ENCODE data around the gene TOPBP1.
"Not testable (repeated sequence)": the region's sequence is repeated elsewhere in the genome, so short reads cannot be mapped to it uniquely, and the experiment has no call there.

DNA sequence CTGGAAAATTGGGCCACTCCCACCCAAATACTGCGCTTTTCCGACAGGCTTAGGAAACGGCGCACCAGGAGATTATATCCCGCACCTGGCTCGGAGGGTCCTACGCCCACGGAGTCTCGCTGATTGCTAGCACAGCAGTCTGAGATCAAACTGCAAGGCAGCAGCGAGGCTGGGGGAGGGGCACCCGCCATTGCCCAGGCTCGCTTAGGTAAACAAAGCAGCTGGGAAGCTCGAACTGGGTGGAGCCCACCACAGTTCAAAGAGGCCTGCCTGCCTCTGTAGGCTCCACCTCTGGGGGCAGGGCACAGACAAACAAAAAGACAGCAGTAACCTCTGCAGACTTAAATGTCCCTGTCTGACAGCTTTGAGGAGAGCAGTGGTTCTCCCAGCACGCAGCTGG lies 110.2 kb downstream of the TOPBP1 start:
- TF ChIP-seq, protein P1, sequence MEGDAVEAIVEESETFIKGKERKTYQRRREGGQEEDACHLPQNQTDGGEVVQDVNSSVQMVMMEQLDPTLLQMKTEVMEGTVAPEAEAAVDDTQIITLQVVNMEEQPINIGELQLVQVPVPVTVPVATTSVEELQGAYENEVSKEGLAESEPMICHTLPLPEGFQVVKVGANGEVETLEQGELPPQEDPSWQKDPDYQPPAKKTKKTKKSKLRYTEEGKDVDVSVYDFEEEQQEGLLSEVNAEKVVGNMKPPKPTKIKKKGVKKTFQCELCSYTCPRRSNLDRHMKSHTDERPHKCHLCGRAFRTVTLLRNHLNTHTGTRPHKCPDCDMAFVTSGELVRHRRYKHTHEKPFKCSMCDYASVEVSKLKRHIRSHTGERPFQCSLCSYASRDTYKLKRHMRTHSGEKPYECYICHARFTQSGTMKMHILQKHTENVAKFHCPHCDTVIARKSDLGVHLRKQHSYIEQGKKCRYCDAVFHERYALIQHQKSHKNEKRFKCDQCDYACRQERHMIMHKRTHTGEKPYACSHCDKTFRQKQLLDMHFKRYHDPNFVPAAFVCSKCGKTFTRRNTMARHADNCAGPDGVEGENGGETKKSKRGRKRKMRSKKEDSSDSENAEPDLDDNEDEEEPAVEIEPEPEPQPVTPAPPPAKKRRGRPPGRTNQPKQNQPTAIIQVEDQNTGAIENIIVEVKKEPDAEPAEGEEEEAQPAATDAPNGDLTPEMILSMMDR (IDR thresholded peaks at IDR 0.05 in 4 of 5, conservative IDR thresholded peaks at IDR 0.05 in 1 of 5): not testable (repeated sequence)
- not testable (repeated sequence) for TF ChIP-seq POLR2A (IDR thresholded peaks at IDR 0.05)

All from gastrocnemius medialis (tissue), 4 donors.